GM12878 (cell line): Measurements from ENCODE around the gene LRBA. TPM values are rescaled to one million over a fixed set of nuclear protein-coding genes. Genes with fewer than 3 reads are reported as not detected.

ENCODE experiments used
- ATAC-seq: fragments of 200-7000 bp; cut with Tn5 transposase; 3 replicates; pipeline ENCODE4 v1.9.1; 2020; ENCODE audit warnings: mild to moderate bottlenecking, moderate library complexity
- BruUV-seq: library from RNA; stranded (reverse); fragments of 400-500 nt; replicated peaks from 2 replicates; lab custom pipeline; 2021; lab: Mats Ljungman, UMichigan
- CTCF ChIA-PET: fragments of 300-600 bp; sonication (Branson Sonifier 250); formaldehyde crosslinking; extraction: SDS; loops from one replicate; lab custom pipeline; 2021; ENCODE audit warnings: inconsistent platforms; lab: Yijun Ruan, JAX
- POLR2A ChIA-PET: fragments of 350-600 bp; formaldehyde crosslinking; extraction: SDS; loops from one replicate; lab custom pipeline; 2021; ENCODE audit warnings: inconsistent platforms; lab: Charles Lee
- RAD21 ChIA-PET: fragments of 300-600 bp; sonication (Branson Sonifier 250); formaldehyde crosslinking; loops from one replicate; lab custom pipeline; 2023; ENCODE audit warnings: antibody characterized with exemption; ENCODE audit not compliant: unreplicated experiment; lab: Charles Lee
- SMC1A ChIA-PET: fragments of 300-600 bp; sonication (Branson Sonifier 250); formaldehyde crosslinking; loops from one replicate; lab custom pipeline; 2023; ENCODE audit not compliant: unreplicated experiment, uncharacterized antibody; lab: Charles Lee
- DNase-seq: peaks from one replicate; pipeline ENCODE4 v3.0.0-alpha.2; 2011; ENCODE audit warnings: low read depth, low spot score
- FAIRE-seq: peaks from 3 replicates; lab custom pipeline; 2011; peaks lifted over from hg19 to GRCh38; lab: Jason Lieb, UNC
- H2AFZ ChIP-seq: 2 replicates; pipeline ENCODE4 v1.6.0; 2011; ENCODE audit warnings: low read depth, low read length, control low read depth; ENCODE audit not compliant: control insufficient read depth
- H3K27ac ChIP-seq: 2 replicates; pipeline ENCODE4 v1.5.1; 2011; ENCODE audit warnings: control low read depth; ENCODE audit not compliant: control insufficient read depth, insufficient read depth
- H3K27me3 ChIP-seq, 2 experiments: replicated peaks in 1 of 2; 2 replicates each; pipeline versions ENCODE4 v1.6.0 to v1.6.1; 2011; ENCODE audit warnings: low read length in 1 of 2; ENCODE audit not compliant: control insufficient read depth in 2 of 2, insufficient read depth in 2 of 2
- H3K36me3 ChIP-seq, 2 experiments: 2 replicates each; pipeline ENCODE4 v1.5.1; 2011; ENCODE audit warnings: low read length in 1 of 2; ENCODE audit not compliant: control insufficient read depth in 2 of 2, insufficient read depth in 2 of 2
- H3K4me1 ChIP-seq: 2 replicates; pipeline ENCODE4 v1.6.1; 2011; ENCODE audit warnings: mild to moderate bottlenecking, low read length, moderate library complexity, mixed read lengths; ENCODE audit not compliant: control insufficient read depth, insufficient read depth
- H3K4me2 ChIP-seq: 2 replicates; pipeline ENCODE4 v1.6.0; 2011; ENCODE audit warnings: control low read depth; ENCODE audit not compliant: control insufficient read depth, insufficient read depth
- H3K4me3 ChIP-seq: fragments of 200-600 bp; sonication (generic); 2 replicates; pipeline ENCODE4 v1.5.1; 2016
- H3K79me2 ChIP-seq: 2 replicates; pipeline ENCODE4 v1.6.0; 2011; ENCODE audit warnings: low read length; ENCODE audit not compliant: control insufficient read depth, insufficient read depth
- H3K9ac ChIP-seq: 2 replicates; pipeline ENCODE4 v1.8.0; 2011; ENCODE audit warnings: low read length, control low read depth, mixed read lengths; ENCODE audit not compliant: control insufficient read depth, insufficient read depth
- H3K9me3 ChIP-seq: replicated peaks from 3 replicates; pipeline ENCODE4 v1.5.1; 2011; ENCODE audit warnings: mild to moderate bottlenecking, low read length; ENCODE audit not compliant: control insufficient read depth, insufficient read depth
- H4K20me1 ChIP-seq: 2 replicates; pipeline ENCODE4 v1.6.0; 2011; ENCODE audit not compliant: control insufficient read depth, insufficient read depth
- ATF3 ChIP-seq: IDR thresholded peaks from 2 replicates; pipeline ENCODE4 v1.6.1; 2011; ENCODE audit warnings: low read depth, mild to moderate bottlenecking, low read length, moderate library complexity, borderline replicate concordance; ENCODE audit errors: extremely low read depth
- CBX3 ChIP-seq: fragments of 200-600 bp; sonication (generic); IDR thresholded peaks from 2 replicates; pipeline ENCODE4 v1.6.1; 2016; ENCODE audit warnings: low read depth, borderline replicate concordance
- FOXM1 ChIP-seq: IDR thresholded peaks from 2 replicates; pipeline ENCODE4 v1.6.1; 2012; ENCODE audit warnings: low read depth, mild to moderate bottlenecking, inconsistent platforms, low read length, moderate library complexity
- ZBTB40 ChIP-seq: fragments of 450-650 bp; IDR thresholded peaks from 2 replicates; pipeline ENCODE4 v1.6.1; 2016; ENCODE audit warnings: mild to moderate bottlenecking, moderate library complexity, borderline replicate concordance
- WGBS: methylation state at CpG from one replicate; pipeline ENCODE4 v1.1.6; 2016; ENCODE audit warnings: low lambda C conversion rate; ENCODE audit not compliant: insufficient replicate concordance, insufficient coverage; ENCODE audit errors: missing lambda C conversion rate; 5-methylcytosine and 5-hydroxymethylcytosine counted together
- in situ Hi-C: fragments of 300-500 bp; cut with MboI; formaldehyde crosslinking; loops from 9 replicates; pipeline ENCODE4 v1.14.3; 2018; ENCODE audit warnings: mixed read lengths
- intact Hi-C: fragments of 100-400 bp; cut with micrococcal nuclease; formaldehyde crosslinking; loops from one replicate; pipeline ENCODE4 v1.14.2; 2022; ENCODE audit not compliant: unreplicated experiment
- polyA plus RNA-seq, 11 experiments: library from polyadenylated mRNA; depleted of rRNA in 4 of 11; unstranded in 6 of 11; stranded (reverse) in 5 of 11; fragments of >200 nt; fragmentation: Nextera tagmentation in 4 of 11; fragmentation: Illumina TruSeq in 1 of 11; extraction: Ambion mirVana in 4 of 11; extraction: Trizol in 1 of 11; gene quantifications; 1 replicate in 1 of 11; 2 replicates in 10 of 11; pipeline versions ENCODE4 v1.2.1 to v1.2.3, GENCODE V29; 2011 to 2016; ENCODE audit warnings: inconsistent platforms in 2 of 11, missing spikeins in 2 of 11, low read depth in 1 of 11
- total RNA-seq, 4 experiments: library from RNA; depleted of rRNA in 3 of 4; stranded (reverse); fragments of >200 nt in 3 of 4; fragmentation: Illumina TruSeq in 1 of 4; extraction: Trizol in 1 of 4; gene quantifications; 2 replicates each; pipeline versions ENCODE4 v1.2.1 to v1.2.3, GENCODE V29; 2013 to 2021

LRBA gene
- total and polyA plus RNA-seq, 10 of the 15 experiments (the other 5 are each of a cell fraction or from before 2014, with no cell fraction given) = 20.3 to 93.4 (median 55.0) TPM

- in situ Hi-C loops = no loop called here
- CTCF ChIA-PET = interaction anchor here (0.5 kb wide), 1 partner anchor 568 kb away, joined by 4 read pairs; no protein-coding TSS in a partner anchor
- Histone ChIP-seq H3K79me2 (no peaks in the 10 kb centered on the region), H3K36me3 (no peaks in the 10 kb centered on the region), H3K4me2 (no peak overlapping the region), H4K20me1 (no peaks in the 10 kb centered on the region), H3K4me1 (no peaks in the 10 kb centered on the region), H2AFZ (no peak overlapping the region), H3K9ac (no peak overlapping the region), H3K27ac (no peak overlapping the region), H3K4me3 (no peak overlapping the region), H3K9me3 (no peaks in the 10 kb centered on the region), H3K27me3 (no peaks in the 10 kb centered on the region; a peak in 1 of 4 replicates)
- DNase-seq (no peak), FAIRE-seq (peak; percentile 23), ATAC-seq (no peak; the same call in 2 of the 3 replicates)
- SMC1A ChIA-PET = no interaction called here
- no peak for TF ChIP-seq ATF3
- no peak for TF ChIP-seq ZBTB40
- no peak for TF ChIP-seq FOXM1
- TF ChIP-seq CBX3 = no peak
- POLR2A ChIA-PET = no interaction called here
- 96% methylated on average over 6 of the region's 7 CpGs for WGBS
- RAD21 ChIA-PET = no interaction called here
- no TSS peak for BruUV-seq
- intact Hi-C loops = no loop called here
These were observed 763.3 kb downstream of the LRBA start for GRCh38 chr4:150251752-150252190.
